HUES48 (cell line): ENCODE results near the gene EBP.
A peak's percentile ranks its signal among the peaks of the same experiment; 100 is the strongest.
"Not testable (repeated sequence)": the region's sequence is repeated elsewhere in the genome, so short reads cannot be mapped to it uniquely, and the experiment has no call there.

Experiments used
- H3K27ac ChIP-seq: one replicate; pipeline ENCODE4 v1.7.0; 2013; ENCODE audit warnings: low read depth, low read length, inconsistent platforms
- H3K27me3 ChIP-seq: 2 replicates; pipeline ENCODE4 v1.6.1; 2013; ENCODE audit warnings: mild to moderate bottlenecking, low read length; ENCODE audit not compliant: control insufficient read depth, insufficient read depth
- H3K36me3 ChIP-seq: 2 replicates; pipeline ENCODE4 v1.6.1; 2013; ENCODE audit warnings: low read length; ENCODE audit not compliant: control insufficient read depth, insufficient read depth
- H3K4me1 ChIP-seq: 2 replicates; pipeline ENCODE4 v1.6.1; 2013; ENCODE audit warnings: mild to moderate bottlenecking, low read length; ENCODE audit not compliant: control insufficient read depth, insufficient read depth
- H3K4me3 ChIP-seq: 2 replicates; pipeline ENCODE4 v1.5.1; 2013; ENCODE audit warnings: mild to moderate bottlenecking, low read depth, low read length
- H3K9ac ChIP-seq: 2 replicates; pipeline ENCODE4 v1.6.1; 2013; ENCODE audit warnings: mild to moderate bottlenecking, low read depth, low read length, moderate library complexity
- H3K9me3 ChIP-seq: 2 replicates; pipeline ENCODE4 v1.6.1; 2013; ENCODE audit warnings: low read length; ENCODE audit not compliant: control insufficient read depth, insufficient read depth

The EBP gene

DNA sequence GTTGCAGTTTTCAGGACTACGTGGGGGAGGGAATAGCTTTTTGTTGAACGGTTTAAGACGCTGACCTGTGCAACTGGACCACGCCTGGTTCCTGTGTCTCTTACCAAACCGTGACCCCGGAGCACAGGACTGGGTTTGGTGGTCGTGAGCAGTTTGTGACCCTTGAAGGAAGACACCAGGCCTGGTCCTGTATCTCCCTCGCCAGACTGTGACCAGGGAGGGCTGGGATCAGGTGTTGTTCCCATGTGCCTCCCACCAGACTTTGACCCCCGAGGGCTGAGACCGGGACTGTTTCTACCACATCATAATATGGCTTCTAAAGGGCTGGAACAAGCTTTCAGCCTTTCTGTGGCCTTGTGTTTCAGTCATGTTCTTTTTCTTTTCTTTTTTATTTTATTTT is 683 bp downstream of the EBP start:
- Histone ChIP-seq H3K9ac (peak overlapping the region; percentile 57), H3K27me3 (no peaks in the 10 kb centered on the region), H3K4me3 (peak overlapping the region; percentile 81), H3K9me3 (peaks cover 26% of the 10 kb centered on the region), H3K27ac (peak overlapping the region; percentile 82), H3K36me3 (peaks cover 26% of the 10 kb centered on the region), H3K4me1 (no peaks in the 10 kb centered on the region)

- peaks cover 40% of the 10 kb centered on the region for H3K36me3 ChIP-seq
Observed at GRCh38 chrX:48523682-48524081, 2.1 kb downstream of the EBP start.

GRCh38 chrX:48525853-48526252 is 4.2 kb downstream of the EBP start:
- Histone ChIP-seq H3K9me3 (peaks cover 31% of the 10 kb centered on the region), H3K36me3 (peaks cover 43% of the 10 kb centered on the region)
- not testable (repeated sequence) for H3K4me3 ChIP-seq, H3K9ac ChIP-seq, H3K27ac ChIP-seq, H3K4me1 ChIP-seq, H3K27me3 ChIP-seq

More at GRCh38 chrX:48523682-48524081, 2.1 kb downstream of the EBP start:
- Histone ChIP-seq H3K4me1 (no peaks in the 10 kb centered on the region), H3K9ac (no peak overlapping the region), H3K4me3 (no peak overlapping the region), H3K27me3 (no peaks in the 10 kb centered on the region), H3K27ac (no peak overlapping the region), H3K9me3 (peaks cover 33% of the 10 kb centered on the region)

DNA sequence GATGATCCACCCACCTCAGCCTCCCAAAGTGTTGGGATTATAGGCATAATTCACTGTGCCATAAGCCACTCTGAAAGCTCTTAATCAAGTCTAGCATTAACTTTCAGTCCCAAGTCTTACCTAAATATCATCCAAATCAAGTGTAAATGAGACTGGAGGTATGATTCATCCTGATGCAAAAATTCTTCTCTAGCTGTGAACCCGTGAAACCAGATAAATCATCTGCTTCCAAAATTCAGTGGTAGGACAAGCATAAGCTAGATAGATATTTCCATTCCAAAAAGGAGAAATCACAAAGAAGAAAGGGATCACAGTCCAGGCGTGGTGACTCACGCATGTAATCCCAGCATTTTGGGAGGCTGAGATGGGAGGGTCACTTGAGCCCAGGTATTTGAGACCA is 9.1 kb downstream of the EBP start:
- H3K27me3 ChIP-seq: no peaks in the 10 kb centered on the region
- H3K4me1 ChIP-seq: no peaks in the 10 kb centered on the region
- H3K27ac ChIP-seq: no peak overlapping the region
- no peak overlapping the region for H3K9ac ChIP-seq
- H3K36me3 ChIP-seq: peaks cover 30% of the 10 kb centered on the region
- no peak overlapping the region for H3K4me3 ChIP-seq
- H3K9me3 ChIP-seq: peaks cover 23% of the 10 kb centered on the region

GRCh38 chrX:48531358-48531959 is 9.9 kb downstream of the EBP start:
- Histone ChIP-seq H3K27ac (no peak overlapping the region), H3K27me3 (no peaks in the 10 kb centered on the region), H3K9ac (no peak overlapping the region), H3K4me3 (no peak overlapping the region), H3K36me3 (peaks cover 25% of the 10 kb centered on the region), H3K4me1 (no peaks in the 10 kb centered on the region), H3K9me3 (peaks cover 22% of the 10 kb centered on the region)

- Histone ChIP-seq H3K4me3 (no peak overlapping the region), H3K27ac (no peak overlapping the region), H3K9me3 (peaks cover 23% of the 10 kb centered on the region), H3K4me1 (no peaks in the 10 kb centered on the region), H3K27me3 (no peaks in the 10 kb centered on the region), H3K9ac (no peak overlapping the region), H3K36me3 (peaks cover 18% of the 10 kb centered on the region)
Observed at GRCh38 chrX:48532161-48532560, 10.6 kb downstream of the EBP start.

DNA sequence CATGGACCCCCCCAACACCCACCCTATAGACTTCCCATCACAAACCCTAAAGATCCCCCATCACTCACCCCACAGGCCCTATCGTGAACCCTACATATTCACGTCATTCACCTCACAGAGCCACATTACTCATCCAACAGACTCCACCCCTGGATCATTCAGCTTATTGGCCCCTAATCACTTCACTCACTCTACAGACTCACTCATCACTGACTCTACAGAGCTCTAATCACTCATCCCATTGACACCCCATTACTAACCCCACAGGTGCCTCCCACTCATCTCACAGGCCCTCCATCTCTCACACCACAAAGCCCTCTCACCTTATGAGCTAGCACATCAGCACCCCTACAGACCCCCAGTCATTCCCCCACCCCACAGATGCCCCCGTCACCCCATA is 11.6 kb downstream of the EBP start:
- Histone ChIP-seq H3K9ac (no peak overlapping the region), H3K27ac (no peak overlapping the region), H3K36me3 (peaks cover 8% of the 10 kb centered on the region), H3K27me3 (no peaks in the 10 kb centered on the region), H3K4me1 (no peaks in the 10 kb centered on the region), H3K9me3 (peaks cover 22% of the 10 kb centered on the region), H3K4me3 (no peak overlapping the region)

DNA sequence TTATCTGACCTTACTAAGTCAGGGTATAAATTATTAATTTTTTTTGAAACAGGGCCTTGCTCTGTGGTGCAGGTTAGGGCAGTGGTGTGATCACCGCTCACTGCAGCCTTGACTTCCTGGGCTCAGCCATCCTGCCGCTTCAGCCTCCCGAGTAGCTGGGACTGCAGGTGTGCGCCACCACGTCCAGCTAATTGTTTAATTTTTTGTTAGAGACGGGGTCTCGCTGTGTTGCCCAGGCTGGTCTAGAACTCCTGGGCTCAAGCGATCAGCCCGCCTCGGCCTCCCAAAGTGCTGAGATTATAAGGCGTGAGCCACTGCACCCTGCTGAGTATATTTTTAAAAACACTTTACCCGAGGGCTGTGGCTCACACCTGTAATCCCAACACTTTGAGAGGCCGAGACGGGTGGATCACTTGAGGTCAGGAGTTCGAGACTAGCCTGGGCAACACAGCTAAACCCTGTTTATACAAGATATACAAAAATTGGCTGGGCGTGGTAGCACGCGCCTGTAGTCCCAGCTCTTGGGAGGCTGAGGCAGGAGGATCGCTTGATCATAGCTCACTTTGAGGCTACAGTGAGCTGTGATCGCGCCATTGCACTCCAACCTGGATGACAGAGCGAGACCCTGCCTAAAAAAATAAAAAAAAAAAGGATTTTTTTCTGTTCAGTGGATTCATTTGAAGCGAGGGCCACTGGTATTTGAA is 17.2 kb downstream of the EBP start:
- Histone ChIP-seq H3K4me3 (0 out of 2 replicates have a peak overlapping the region, but pooled peaks have one; percentile 78), H3K27ac (peak overlapping the region; percentile 51), H3K9ac (no peak overlapping the region), H3K27me3 (no peaks in the 10 kb centered on the region), H3K9me3 (peaks cover 36% of the 10 kb centered on the region), H3K36me3 (0 out of 2 replicates have a peak, but pooled peaks cover 6% of the 10 kb centered on the region), H3K4me1 (no peaks in the 10 kb centered on the region)

- H3K27ac ChIP-seq: peak within 1 kb of the TSS; percentile 80
- H3K36me3 ChIP-seq: 0 out of 2 replicates have a peak, but pooled peaks cover 6% of the 10 kb centered on the region
- no peak within 1 kb of the TSS for H3K9ac ChIP-seq
- H3K4me3 ChIP-seq: peak within 1 kb of the TSS; percentile 78
- H3K9me3 ChIP-seq: peaks cover 36% of the 10 kb centered on the region
- no peaks in the 10 kb centered on the region for H3K27me3 ChIP-seq
- no peaks in the 10 kb centered on the region for H3K4me1 ChIP-seq
Observed at GRCh38 chrX:48539345-48540027, 17.9 kb downstream of the EBP start, which contains the start of gene TBC1D25. TSS of gene TBC1D25 (plus strand) at chrX:48539714. CDS start at chrX:48539798, 84 bp downstream.

- peak overlapping the region; percentile 78 for H3K4me3 ChIP-seq
- H3K4me1 ChIP-seq: no peaks in the 10 kb centered on the region
- no peak overlapping the region for H3K9ac ChIP-seq
- H3K27ac ChIP-seq: peak overlapping the region; percentile 80
- H3K27me3 ChIP-seq: no peaks in the 10 kb centered on the region
- H3K36me3 ChIP-seq: peaks cover 9% of the 10 kb centered on the region; the same call in 1 of the 2 replicates
- peaks cover 37% of the 10 kb centered on the region for H3K9me3 ChIP-seq
Observed at GRCh38 chrX:48540028-48540375, 18.4 kb downstream of the EBP start.

- Histone ChIP-seq H3K4me1 (no peaks in the 10 kb centered on the region), H3K27me3 (no peaks in the 10 kb centered on the region), H3K4me3 (peak overlapping the region; percentile 78), H3K9me3 (peaks cover 39% of the 10 kb centered on the region), H3K36me3 (peaks cover 14% of the 10 kb centered on the region), H3K9ac (no peak overlapping the region), H3K27ac (no peak overlapping the region)
Observed at GRCh38 chrX:48540480-48540879, 18.9 kb downstream of the EBP start.
